HCT116 (cell line): ENCODE measurements around the gene FCRLB. TPM values are rescaled to one million over a fixed set of nuclear protein-coding genes. Genes with fewer than 3 reads are reported as not detected.

Source experiments
- ATAC-seq: fragments of 200-7000 bp; cut with Tn5 transposase; 2 replicates; pipeline ENCODE4 v1.9.1; 2020; ENCODE audit warnings: mild to moderate bottlenecking, moderate library complexity
- BruUV-seq: library from RNA; stranded (reverse); fragments of 400-500 nt; replicated peaks from 2 replicates; lab custom pipeline; 2021; lab: Mats Ljungman, UMichigan
- CTCF ChIA-PET: fragments of 300-600 bp; sonication (Branson Sonifier 250); formaldehyde crosslinking; loops from one replicate; lab custom pipeline; 2021; ENCODE audit warnings: antibody characterized with exemption; lab: Charles Lee
- POLR2A ChIA-PET: fragments of 300-600, 350-600 bp; sonication (Branson Sonifier 250); formaldehyde crosslinking; loops from one replicate; lab custom pipeline; 2021; ENCODE audit warnings: antibody characterized with exemption; lab: Charles Lee
- RAD21 ChIA-PET, 2 experiments: fragments of 300-600 bp; sonication (Branson Sonifier 250); formaldehyde crosslinking; loops; one replicate each; lab custom pipeline; 2023; ENCODE audit warnings: low total read pairs in 2 of 2; ENCODE audit not compliant: uncharacterized antibody in 2 of 2, unreplicated experiment in 2 of 2, low non-redundant PET in 1 of 2; lab: Charles Lee
- DNase-seq: peaks from one replicate; pipeline ENCODE4 v3.0.0-alpha.2; 2010; ENCODE audit warnings: low read depth, low spot score
- H2AFZ ChIP-seq: fragments of 200-600 bp; shearing (Covaris generic), sonication (generic); 2 replicates; pipeline ENCODE4 v1.6.1; 2017; ENCODE audit warnings: low read depth, mixed run types, mixed read lengths, antibody characterized with exemption, low read length; ENCODE audit not compliant: poor library complexity, severe bottlenecking
- H3K27ac ChIP-seq: 2 replicates; pipeline ENCODE4 v1.5.1; 2012; ENCODE audit warnings: low read depth, low read length
- H3K27me3 ChIP-seq: fragments of 200-600 bp; sonication (generic); 2 replicates; pipeline ENCODE4 v1.6.1; 2016; ENCODE audit warnings: mixed run types, low read length, mixed read lengths; ENCODE audit not compliant: insufficient read depth
- H3K36me3 ChIP-seq, 2 experiments: fragments of 200-500 bp in 1 of 2; fragments of 200-600 bp in 1 of 2; sonication (Bioruptor generic) in 1 of 2; sonication (generic) in 1 of 2; 2 replicates each; pipeline versions ENCODE4 v1.5.1 to v1.6.1; 2014 to 2016; ENCODE audit warnings: low read length in 2 of 2, inconsistent platforms in 1 of 2, mixed read lengths in 1 of 2, mixed run types in 1 of 2; ENCODE audit not compliant: insufficient read depth in 2 of 2, control insufficient read depth in 1 of 2
- H3K4me1 ChIP-seq, 2 experiments: fragments of 200-600 bp in 1 of 2; sonication (generic) in 1 of 2; 2 replicates each; pipeline versions ENCODE4 v1.5.1 to v1.6.1; 2012 to 2017; ENCODE audit warnings: low read length in 2 of 2, inconsistent platforms in 1 of 2, mild to moderate bottlenecking in 1 of 2, mixed read lengths in 1 of 2, mixed run types in 1 of 2, moderate library complexity in 1 of 2; ENCODE audit not compliant: insufficient read depth in 2 of 2, control insufficient read depth in 1 of 2
- H3K4me2 ChIP-seq: fragments of 200-600 bp; sonication (generic); 2 replicates; pipeline ENCODE4 v1.6.1; 2017; ENCODE audit warnings: mixed run types, low read length, mixed read lengths
- H3K4me3 ChIP-seq, 2 experiments: fragments of 200-600 bp in 1 of 2; sonication (generic) in 1 of 2; replicated peaks in 1 of 2; 2 replicates each; pipeline ENCODE4 v1.5.1; 2011 to 2016; ENCODE audit warnings: low read length in 2 of 2, control low read depth in 1 of 2, low read depth in 1 of 2, mild to moderate bottlenecking in 1 of 2, mixed read lengths in 1 of 2, mixed run types in 1 of 2
- H3K79me2 ChIP-seq: fragments of 200-600 bp; sonication (generic); 2 replicates; pipeline ENCODE4 v1.6.1; 2017; ENCODE audit warnings: mild to moderate bottlenecking, mixed run types, low read length, moderate library complexity, mixed read lengths; ENCODE audit not compliant: insufficient read depth
- H3K9ac ChIP-seq: fragments of 200-600 bp; sonication (generic); 2 replicates; pipeline ENCODE4 v1.6.1; 2016; ENCODE audit warnings: low read length, mixed read lengths
- H3K9me2 ChIP-seq: fragments of 200-600 bp; sonication (generic), shearing (Covaris generic); 2 replicates; pipeline ENCODE4 v1.6.1; 2017; ENCODE audit warnings: mixed run types, mild to moderate bottlenecking, moderate library complexity; ENCODE audit not compliant: insufficient read depth
- H3K9me3 ChIP-seq, 2 experiments: fragments of 200-500 bp in 1 of 2; fragments of 200-600 bp in 1 of 2; sonication (Bioruptor generic) in 1 of 2; sonication (generic) in 1 of 2; 2 replicates each; pipeline ENCODE4 v1.6.1; 2014 to 2017; ENCODE audit warnings: low read length in 2 of 2, mixed read lengths in 2 of 2, inconsistent platforms in 1 of 2, low read depth in 1 of 2, mild to moderate bottlenecking in 1 of 2, mixed run types in 1 of 2, moderate library complexity in 1 of 2; ENCODE audit not compliant: control insufficient read depth in 1 of 2, insufficient read depth in 1 of 2
- H4K20me1 ChIP-seq: fragments of 200-600 bp; sonication (generic), shearing (Covaris generic); 2 replicates; pipeline ENCODE4 v1.6.1; 2017; ENCODE audit warnings: mixed run types, mild to moderate bottlenecking, moderate library complexity; ENCODE audit not compliant: insufficient read depth
- CBX3 ChIP-seq: IDR thresholded peaks from 2 replicates; pipeline ENCODE4 v1.6.1; 2012; ENCODE audit warnings: low read depth
- CEBPB ChIP-seq: IDR thresholded peaks from 2 replicates; pipeline ENCODE4 v1.6.1; 2012; ENCODE audit warnings: low read depth
- CTCF ChIP-seq, 3 experiments: fragments of 200-600 bp in 1 of 3; sonication (generic) in 1 of 3; IDR thresholded peaks in 2 of 3; conservative IDR thresholded peaks in 1 of 3; 2 replicates each; pipeline ENCODE4 v1.5.1; 2012 to 2017; ENCODE audit warnings: low read depth in 2 of 3, low read length in 2 of 3, antibody characterized with exemption in 1 of 3, borderline replicate concordance in 1 of 3, control low read depth in 1 of 3, mild to moderate bottlenecking in 1 of 3, mixed read lengths in 1 of 3, mixed run types in 1 of 3, moderate library complexity in 1 of 3; ENCODE audit not compliant: insufficient read depth in 1 of 3
- EGR1 ChIP-seq: IDR thresholded peaks from 2 replicates; pipeline ENCODE4 v1.6.1; 2012; ENCODE audit warnings: low read depth
- ELF1 ChIP-seq: IDR thresholded peaks from 2 replicates; pipeline ENCODE4 v1.6.1; 2012; ENCODE audit warnings: low read depth, borderline replicate concordance
- EZH2 ChIP-seq: fragments of 200-600 bp; sonication (generic); IDR thresholded peaks from 2 replicates; pipeline ENCODE4 v1.6.1; 2017; ENCODE audit warnings: antibody characterized with exemption, mixed run types
- EZH2phosphoT487 ChIP-seq: fragments of 200-600 bp; IDR thresholded peaks from 2 replicates; pipeline ENCODE4 v1.6.1; 2018; ENCODE audit warnings: antibody characterized with exemption, borderline replicate concordance
- FOSL1 ChIP-seq: IDR thresholded peaks from 2 replicates; pipeline ENCODE4 v1.6.1; 2012; ENCODE audit warnings: low read depth
- JUND ChIP-seq: IDR thresholded peaks from 2 replicates; pipeline ENCODE4 v1.6.1; 2012
- POLR2A ChIP-seq: IDR thresholded peaks from 2 replicates; pipeline ENCODE4 v1.7.0; 2011; ENCODE audit warnings: borderline replicate concordance; ENCODE audit not compliant: insufficient read depth, insufficient read length; ENCODE audit errors: extremely low read depth
- POLR2AphosphoS5 ChIP-seq: IDR thresholded peaks from 2 replicates; pipeline ENCODE4 v1.6.1; 2011; ENCODE audit warnings: mild to moderate bottlenecking, low read depth, low read length, moderate library complexity
- RAD21 ChIP-seq: IDR thresholded peaks from 2 replicates; pipeline ENCODE4 v1.6.1; 2012; ENCODE audit warnings: low read depth, mild to moderate bottlenecking
- REST ChIP-seq: IDR thresholded peaks from 2 replicates; pipeline ENCODE4 v1.6.1; 2012; ENCODE audit warnings: low read depth
- SIN3A ChIP-seq: IDR thresholded peaks from 2 replicates; pipeline ENCODE4 v1.6.1; 2012; ENCODE audit warnings: low read depth
- SP1 ChIP-seq: IDR thresholded peaks from 2 replicates; pipeline ENCODE4 v1.6.1; 2012; ENCODE audit warnings: low read depth
- SRF ChIP-seq: IDR thresholded peaks from 2 replicates; pipeline ENCODE4 v1.6.1; 2012; ENCODE audit warnings: low read depth
- TCF7L2 ChIP-seq: IDR thresholded peaks from 2 replicates; pipeline ENCODE4 v1.7.0; 2011; ENCODE audit warnings: borderline replicate concordance, inconsistent platforms; ENCODE audit not compliant: insufficient read depth, insufficient read length; ENCODE audit errors: extremely low read depth
- YY1 ChIP-seq: IDR thresholded peaks from 2 replicates; pipeline ENCODE4 v1.6.1; 2011; ENCODE audit warnings: low read length, low read depth, moderate library complexity, mild to moderate bottlenecking; ENCODE audit not compliant: insufficient replicate concordance; ENCODE audit errors: extremely low read depth
- ZBTB33 ChIP-seq: IDR thresholded peaks from 2 replicates; pipeline ENCODE4 v1.6.1; 2011; ENCODE audit warnings: mild to moderate bottlenecking, low read length, moderate library complexity; ENCODE audit not compliant: insufficient replicate concordance; ENCODE audit errors: extremely low read depth
- ZFX ChIP-seq: fragments of 450-650 bp; IDR thresholded peaks from 2 replicates; pipeline ENCODE4 v1.6.1; 2017
- intact Hi-C: fragments of 100-400 bp; cut with micrococcal nuclease; formaldehyde crosslinking; loops from 2 replicates; pipeline ENCODE4 v1.10.0; 2022
- total RNA-seq: library from RNA; stranded (reverse); gene quantifications from one replicate; pipeline ENCODE4 v1.2.1, GENCODE V29; 2021; ENCODE audit not compliant: unreplicated experiment

FCRLB gene
- total RNA-seq, 1 experiment from 2014 or later = 1.0 TPM

GRCh38 chr1:161747801-161748200, 26.5 kb downstream of the FCRLB start:
- intact Hi-C loops = no loop called here
- POLR2A ChIA-PET = interaction anchor here (0.6 kb wide), 1 partner anchor 321 kb away, joined by 4 read pairs; no protein-coding TSS in a partner anchor
- Histone ChIP-seq H3K36me3 (peaks cover 8 to 12% of the 10 kb centered on the region in 2 experiments), H4K20me1 (no peaks in the 10 kb centered on the region), H3K9ac (no peak overlapping the region), H3K9me2 (no peaks in the 10 kb centered on the region), H3K79me2 (peaks cover 30% of the 10 kb centered on the region), H2AFZ (no peak overlapping the region), H3K27ac (no peak overlapping the region), H3K4me3 (no peak overlapping the region), H3K9me3 (no peaks in the 10 kb centered on the region), H3K4me2 (no peak overlapping the region), H3K27me3 (no peaks in the 10 kb centered on the region), H3K4me1 (peaks cover 10 to 22% of the 10 kb centered on the region in 2 experiments; a peak in 3 of 4 replicates)
- BruUV-seq = no TSS peak
- ATAC-seq (no peak), DNase-seq (no peak)
- no peak for TF ChIP-seq CBX3
- TF ChIP-seq ELF1 = no peak
- TF ChIP-seq POLR2A = no peak
- TF ChIP-seq SIN3A = no peak
- no peak for TF ChIP-seq POLR2AphosphoS5
- no peak for TF ChIP-seq YY1
- no peak for TF ChIP-seq ZBTB33
- TF ChIP-seq REST = no peak
- TF ChIP-seq EZH2phosphoT487 = no peak
- TF ChIP-seq CTCF (IDR thresholded peaks at IDR 0.05 in 2 of 3, conservative IDR thresholded peaks at IDR 0.05 in 1 of 3; ENCODE audit: borderline replicate concordance in 1 of 3, insufficient read depth in 1 of 3, low read depth in 2 of 3, low read length in 2 of 3) = no peak
- TF ChIP-seq RAD21 = no peak
- no peak for TF ChIP-seq ZFX
- TF ChIP-seq SP1 = no peak
- no peak for TF ChIP-seq FOSL1
- TF ChIP-seq SRF = no peak
- TF ChIP-seq EZH2 = no peak
- no peak for TF ChIP-seq JUND
- TF ChIP-seq CEBPB = no peak
- no peak for TF ChIP-seq TCF7L2
- no peak for TF ChIP-seq EGR1
- RAD21 ChIA-PET = no interaction called here
- CTCF ChIA-PET = interaction anchor here (1.3 kb wide), 1 partner anchor 289 kb away, joined by 6 read pairs; no protein-coding TSS in a partner anchor
